A549 (cell line): ENCODE measurements around the gene PPP3CA.

Experiments used
- BHLHE40 ChIP-seq: IDR thresholded peaks from 2 replicates; pipeline ENCODE4 v1.6.1; 2012; ENCODE audit warnings: low read depth, low read length, inconsistent platforms
- CTCF ChIP-seq: fragments of >200 bp; sonication (Bioruptor Twin); formaldehyde crosslinking; IDR thresholded peaks from 3 replicates; pipeline ENCODE4 v1.5.1; 2016
- EHMT2 ChIP-seq: fragments of 200-600 bp; sonication (generic); IDR thresholded peaks from 2 replicates; pipeline ENCODE4 v1.6.1; 2016; ENCODE audit warnings: antibody characterized with exemption, low read depth, mild to moderate bottlenecking, moderate library complexity
- MAX ChIP-seq: IDR thresholded peaks from 2 replicates; pipeline ENCODE4 v1.6.1; 2012
- POLR2A ChIP-seq: IDR thresholded peaks from 2 replicates; pipeline ENCODE4 v1.6.1; 2012; ENCODE audit warnings: mild to moderate bottlenecking, low read length
- POLR2AphosphoS2 ChIP-seq: conservative IDR thresholded peaks from 2 replicates; pipeline ENCODE4 v1.6.1; 2012; ENCODE audit warnings: low read length, improper control_type of control experiment, inconsistent platforms

GRCh38 chr4:101175896-101176676, 171.2 kb downstream of the PPP3CA start:
- TF ChIP-seq CTCF (no peak), POLR2AphosphoS2 (no peak), POLR2A (no peak), BHLHE40 (no peak), MAX (no peak), EHMT2 (no peak)
